Small intestine (tissue), 7 donors: ENCODE measurements around the gene CYFIP1. TPM values are rescaled to one million over a fixed set of nuclear protein-coding genes. Genes with fewer than 3 reads are reported as not detected.

Experiments used
- DNase-seq, 2 donors: peaks; one replicate each; pipeline versions ENCODE4 v3.0.0 to v3.0.0-alpha.2; 2013
- FAIRE-seq: peaks from 2 replicates; lab custom pipeline; 2012; peaks lifted over from hg19 to GRCh38; lab: Jason Lieb, UNC
- H3K27ac ChIP-seq, 3 donors: one replicate each; pipeline ENCODE4 v1.5.1; 2013; ENCODE audit warnings: low read length in 2 of 3, mild to moderate bottlenecking in 2 of 3, control low read depth in 1 of 3, inconsistent platforms in 1 of 3, low read depth in 1 of 3, moderate library complexity in 1 of 3
- H3K27me3 ChIP-seq, 3 donors: one replicate each; pipeline ENCODE4 v1.6.1; 2013; ENCODE audit warnings: low read length in 3 of 3, inconsistent platforms in 1 of 3; ENCODE audit not compliant: control insufficient read depth in 3 of 3, insufficient read depth in 3 of 3
- H3K36me3 ChIP-seq, 3 donors: one replicate each; pipeline ENCODE4 v1.6.1; 2013; ENCODE audit warnings: low read length in 3 of 3, inconsistent platforms in 1 of 3, low read depth in 1 of 3, mild to moderate bottlenecking in 1 of 3, moderate library complexity in 1 of 3; ENCODE audit not compliant: control insufficient read depth in 3 of 3, insufficient read depth in 2 of 3
- H3K4me1 ChIP-seq, 3 donors: one replicate each; pipeline ENCODE4 v1.6.1; 2013; ENCODE audit warnings: low read length in 2 of 3, inconsistent platforms in 1 of 3, low read depth in 1 of 3, mild to moderate bottlenecking in 1 of 3, moderate library complexity in 1 of 3; ENCODE audit not compliant: control insufficient read depth in 3 of 3, insufficient read depth in 2 of 3
- H3K4me3 ChIP-seq, 3 donors: one replicate each; pipeline ENCODE4 v1.5.1; 2013; ENCODE audit warnings: low read length in 3 of 3, control low read depth in 1 of 3, inconsistent platforms in 1 of 3, low read depth in 1 of 3, mild to moderate bottlenecking in 1 of 3, moderate library complexity in 1 of 3
- H3K9me3 ChIP-seq, 2 donors: one replicate each; pipeline ENCODE4 v1.6.1; 2013; ENCODE audit warnings: low read depth in 1 of 2, low read length in 1 of 2; ENCODE audit not compliant: control insufficient read depth in 2 of 2, insufficient read depth in 1 of 2
- WGBS, 3 donors: extraction: QIAGEN DNeasy Blood & Tissue Kit; methylation state at CpG; one replicate each; pipeline ENCODE4 v1.1.7; 2013; 5-methylcytosine and 5-hydroxymethylcytosine counted together
- polyA plus RNA-seq, 4 donors: library from polyadenylated mRNA; stranded (reverse) in 3 of 4; unstranded in 1 of 4; fragments of 200-250 nt in 3 of 4; fragments of 120-200 nt in 1 of 4; gene quantifications; one replicate each; pipeline versions ENCODE4 v1.2.1 to v1.2.3, GENCODE V29; 2013
- donor health status: healthy with polysubstance abuse.
- donor health status: control.
- donor health status: control.
- donor health status: Bipolar disorder and iron deficiency.
- donor health status: healthy.

Gene CYFIP1
- polyA plus RNA-seq, 4 donors = 35.9 to 93.9 (median 51.8) TPM

- Histone ChIP-seq H3K9me3 (peaks cover 0 to 17% of the 10 kb centered on the region in 2 donors), H3K27ac (no peak overlapping the region), H3K4me3 (no peak overlapping the region), H3K27me3 (no peaks in the 10 kb centered on the region), H3K36me3 (peaks cover 17 to 72% (median 26%) of the 10 kb centered on the region in 3 donors), H3K4me1 (no peaks in the 10 kb centered on the region)
- 93 to 96% (median 94%) methylated on average over 9 of the region's 9 CpGs for WGBS, 3 donors
- FAIRE-seq = no peak
- DNase-seq = no peak
Observed at GRCh38 chr15:22873841-22874240, 106.3 kb downstream of the CYFIP1 start.

DNA sequence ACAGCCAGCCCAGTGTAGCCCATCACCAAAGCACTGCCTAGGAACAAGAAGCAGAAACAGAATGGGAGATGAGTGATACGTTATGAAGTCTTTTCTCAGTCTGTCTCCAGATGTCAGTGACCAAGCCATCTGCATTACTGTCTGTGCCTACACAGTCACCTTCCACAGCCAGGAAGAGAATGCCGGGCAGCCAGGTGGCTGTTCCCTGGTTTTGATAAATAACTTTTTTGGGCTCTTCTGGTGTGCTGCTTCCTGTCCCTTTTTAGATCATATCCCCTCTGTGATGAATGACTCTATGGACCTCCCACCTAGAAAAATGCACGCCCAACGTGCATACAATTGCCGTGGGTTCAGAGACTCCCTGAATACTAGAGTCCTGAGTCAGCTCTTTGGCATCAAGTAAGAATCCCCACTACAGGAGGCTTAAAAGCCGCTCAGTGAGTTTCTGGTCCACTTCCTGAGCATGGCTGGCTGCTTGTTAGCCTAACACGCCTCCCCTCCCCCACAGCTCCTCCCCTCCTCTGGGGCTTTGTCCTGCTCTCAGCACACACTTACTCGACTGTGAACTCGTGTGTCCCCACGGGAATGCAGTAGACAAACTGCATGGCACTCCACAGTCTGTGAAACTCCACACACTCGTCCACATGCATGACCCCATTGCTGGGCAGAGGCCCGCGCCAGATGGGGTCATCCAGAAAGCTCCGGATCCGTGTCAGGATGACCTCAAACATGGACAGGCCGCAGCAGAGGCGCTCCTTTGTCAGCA lies 107.0 kb downstream of the CYFIP1 start:
- no peaks in the 10 kb centered on the region for H3K4me1 ChIP-seq
- 83 to 95% (median 94%) methylated on average over 17 of the region's 17 CpGs for WGBS, 3 donors
- no peak overlapping the region for H3K4me3 ChIP-seq
- H3K27ac ChIP-seq = peak overlapping the region in 1 of 3 donors; percentile 40
- H3K27me3 ChIP-seq = no peaks in the 10 kb centered on the region
- FAIRE-seq (no peak), DNase-seq (no peak)
- peaks cover 17 to 70% (median 28%) of the 10 kb centered on the region in 3 donors for H3K36me3 ChIP-seq
- peaks cover 0 to 17% of the 10 kb centered on the region in 2 donors for H3K9me3 ChIP-seq

DNA sequence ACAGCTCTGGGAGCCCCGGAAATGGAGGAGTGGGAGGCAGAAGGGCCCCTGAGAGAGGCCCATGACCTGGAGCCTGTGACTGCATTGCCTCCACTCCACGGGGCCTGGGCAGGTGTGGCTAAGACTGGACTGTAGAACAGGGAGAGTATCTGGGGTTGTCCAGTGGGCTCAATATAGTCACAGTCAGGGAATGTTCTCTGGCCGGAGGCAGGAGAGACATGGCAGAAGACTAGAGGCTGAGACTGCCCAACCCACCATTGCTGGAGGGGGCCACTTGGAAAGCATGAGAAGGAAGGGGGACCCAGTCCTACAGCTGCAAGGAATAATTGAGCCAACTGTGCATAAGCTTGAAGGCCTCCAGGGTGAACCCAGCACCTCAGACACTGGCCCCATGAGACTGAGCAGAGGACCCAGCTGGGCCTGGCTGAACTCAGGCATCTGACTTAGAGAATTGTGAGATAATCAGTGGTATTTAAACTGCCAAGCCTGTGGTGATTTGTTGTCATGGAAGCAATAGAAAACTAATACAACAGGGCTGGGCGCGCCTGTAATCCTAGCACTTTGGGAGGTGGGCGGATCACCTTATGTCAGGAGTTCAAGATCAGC lies 108.6 kb downstream of the CYFIP1 start:
- FAIRE-seq (no peak), DNase-seq (peak in 1 of 2 donors; percentile 32)
- H3K36me3 ChIP-seq = peaks cover 17 to 63% (median 23%) of the 10 kb centered on the region in 3 donors
- peaks cover 0 to 3% of the 10 kb centered on the region in 2 donors for H3K9me3 ChIP-seq
- no peaks in the 10 kb centered on the region for H3K27me3 ChIP-seq
- WGBS, 3 donors = 90 to 98% (median 95%) methylated on average over 6 of the region's 6 CpGs
- H3K4me3 ChIP-seq = no peak overlapping the region
- no peak overlapping the region for H3K27ac ChIP-seq
- no peaks in the 10 kb centered on the region for H3K4me1 ChIP-seq

GRCh38 chr15:22870865-22871264 lies 109.3 kb downstream of the CYFIP1 start:
- WGBS, 3 donors = 97 to 98% (median 97%) methylated on average over 11 of the region's 11 CpGs
- Histone ChIP-seq H3K4me1 (no peaks in the 10 kb centered on the region), H3K4me3 (no peak overlapping the region), H3K36me3 (peaks cover 21 to 61% (median 26%) of the 10 kb centered on the region in 3 donors), H3K9me3 (peaks cover 0 to 3% of the 10 kb centered on the region in 2 donors), H3K27ac (no peak overlapping the region), H3K27me3 (no peaks in the 10 kb centered on the region)
- DNase-seq (no peak), FAIRE-seq (no peak)

GRCh38 chr15:22869856-22870255 lies 110.3 kb downstream of the CYFIP1 start:
- DNase-seq = no peak
- H3K4me1 ChIP-seq = no peaks in the 10 kb centered on the region
- H3K27ac ChIP-seq = no peak overlapping the region
- no peak for FAIRE-seq
- no peak overlapping the region for H3K4me3 ChIP-seq
- peaks cover 21 to 53% (median 26%) of the 10 kb centered on the region in 3 donors for H3K36me3 ChIP-seq
- H3K9me3 ChIP-seq = peaks cover 0 to 3% of the 10 kb centered on the region in 2 donors
- no peaks in the 10 kb centered on the region for H3K27me3 ChIP-seq
- WGBS, 3 donors = 97 to 98% (median 98%) methylated on average over 12 of the region's 12 CpGs

GRCh38 chr15:22868928-22869327 lies 111.2 kb downstream of the CYFIP1 start:
- no peak overlapping the region for H3K27ac ChIP-seq
- WGBS, 3 donors = 90 to 95% (median 93%) methylated on average over 9 of the region's 9 CpGs
- no peak overlapping the region for H3K4me3 ChIP-seq
- DNase-seq (no peak), FAIRE-seq (no peak)
- H3K4me1 ChIP-seq = no peaks in the 10 kb centered on the region
- peaks cover 0 to 3% of the 10 kb centered on the region in 2 donors for H3K9me3 ChIP-seq
- peaks cover 19 to 53% (median 23%) of the 10 kb centered on the region in 3 donors for H3K36me3 ChIP-seq
- H3K27me3 ChIP-seq = no peaks in the 10 kb centered on the region

DNA sequence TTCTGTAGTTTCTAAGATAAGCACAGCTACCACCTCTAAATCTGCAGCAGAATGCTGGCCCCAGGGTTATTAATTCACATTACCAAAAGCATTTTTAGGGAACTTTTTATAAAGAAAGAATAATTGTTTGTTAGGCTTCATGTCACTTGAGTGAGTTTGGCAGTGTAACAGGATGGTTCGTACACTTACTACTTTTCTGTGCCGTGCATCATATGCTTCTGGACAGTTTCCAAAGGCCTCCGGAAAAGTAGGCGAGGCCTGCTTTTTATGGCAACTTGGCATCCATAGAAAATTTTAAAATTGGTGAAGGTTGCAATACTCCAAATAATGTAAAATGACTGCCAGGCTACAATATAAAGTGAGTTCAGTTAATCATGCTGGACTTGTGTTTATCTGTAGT lies 111.7 kb downstream of the CYFIP1 start:
- DNase-seq (no peak), FAIRE-seq (no peak)
- H3K4me3 ChIP-seq = no peak overlapping the region
- H3K4me1 ChIP-seq = no peaks in the 10 kb centered on the region
- H3K27me3 ChIP-seq = no peaks in the 10 kb centered on the region
- H3K36me3 ChIP-seq = peaks cover 20 to 50% (median 23%) of the 10 kb centered on the region in 3 donors
- WGBS, 3 donors = 37 to 59% (median 47%) methylated on average over 4 of the region's 4 CpGs
- no peak overlapping the region for H3K27ac ChIP-seq
- H3K9me3 ChIP-seq = peaks cover 0 to 1% of the 10 kb centered on the region in 2 donors

DNA sequence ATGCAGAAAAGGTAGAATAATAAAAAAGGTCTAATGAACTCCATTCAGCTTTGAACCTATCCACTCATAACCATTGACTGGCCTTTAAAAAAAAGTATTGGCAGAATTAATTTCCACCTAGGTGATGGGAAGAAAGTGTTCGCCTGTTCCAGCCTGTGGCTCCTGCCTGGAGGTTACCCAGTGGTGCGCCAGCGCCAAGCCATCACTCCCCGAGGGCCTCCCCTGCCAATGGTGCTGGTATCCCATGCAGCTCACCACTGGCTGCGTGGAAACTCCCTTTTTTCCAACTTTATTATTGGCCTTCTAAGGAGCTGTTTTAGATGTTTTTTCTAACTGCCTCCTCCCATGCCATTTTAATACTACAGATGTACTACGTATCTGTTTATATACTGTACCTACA lies 112.3 kb downstream of the CYFIP1 start:
- no peak for DNase-seq
- 86 to 91% (median 88%) methylated on average over 6 of the region's 6 CpGs for WGBS, 3 donors

More for the DNA sequence above, 112.3 kb downstream of the CYFIP1 start:
- no peaks in the 10 kb centered on the region for H3K9me3 ChIP-seq
- H3K36me3 ChIP-seq = peaks cover 21 to 50% (median 22%) of the 10 kb centered on the region in 3 donors
- no peak overlapping the region for H3K4me3 ChIP-seq
- H3K27ac ChIP-seq = no peak overlapping the region
- no peak for FAIRE-seq
- H3K4me1 ChIP-seq = no peaks in the 10 kb centered on the region
- H3K27me3 ChIP-seq = no peaks in the 10 kb centered on the region
